ENCODE data around the gene ELP5.

The ELP5 gene

GRCh38 chr17:7215652-7216180 lies 36.3 kb upstream of the ELP5 start:
- peaks cover 9% of the 10 kb centered on the region for H3K27me3 Mint-ChIP-seq
- DNase-seq (ENCODE audit: low spot score in 2 of 2): no peak
- H3K4me3 Mint-ChIP-seq: peak overlapping the region; percentile 21
- peak overlapping the region; percentile 90 for H3K27ac Mint-ChIP-seq
- H3K4me1 Mint-ChIP-seq: peaks cover 42% of the 10 kb centered on the region
- H3K36me3 Mint-ChIP-seq: no peaks in the 10 kb centered on the region
- no peak for ATAC-seq (ENCODE audit: low read depth)
- H3K9me3 Mint-ChIP-seq: no peaks in the 10 kb centered on the region

- Mint-ChIP-seq H3K36me3 (no peaks in the 10 kb centered on the region), H3K4me3 (peak overlapping the region; percentile 21), H3K27me3 (peaks cover 9% of the 10 kb centered on the region), H3K27ac (peak overlapping the region; percentile 90), H3K4me1 (peaks cover 48% of the 10 kb centered on the region), H3K9me3 (no peaks in the 10 kb centered on the region)
- no peak for ATAC-seq (ENCODE audit: low read depth)
- no peak for DNase-seq (ENCODE audit: low spot score in 2 of 2)
Observed at GRCh38 chr17:7216242-7217112, 35.5 kb upstream of the ELP5 start.

- Mint-ChIP-seq H3K9me3 (no peaks in the 10 kb centered on the region), H3K4me3 (peak overlapping the region; percentile 47), H3K4me1 (peaks cover 50% of the 10 kb centered on the region), H3K27me3 (peaks cover 6% of the 10 kb centered on the region), H3K27ac (no peak overlapping the region), H3K36me3 (no peaks in the 10 kb centered on the region)
- ATAC-seq (ENCODE audit: low read depth) (no peak), DNase-seq (ENCODE audit: low spot score in 2 of 2) (no peak)
Observed at GRCh38 chr17:7217113-7217987, 34.7 kb upstream of the ELP5 start.

- H3K36me3 Mint-ChIP-seq: no peaks in the 10 kb centered on the region
- peak overlapping the region; percentile 46 for H3K4me3 Mint-ChIP-seq
- H3K4me1 Mint-ChIP-seq: peaks cover 50% of the 10 kb centered on the region
Observed at GRCh38 chr17:7218166-7218565, 33.8 kb upstream of the ELP5 start.

GRCh38 chr17:7218758-7219157 lies 33.3 kb upstream of the ELP5 start:
- ATAC-seq (ENCODE audit: low read depth): no peak
- Mint-ChIP-seq H3K27me3 (peaks cover 4% of the 10 kb centered on the region), H3K4me3 (peak overlapping the region; percentile 57), H3K27ac (no peak overlapping the region), H3K36me3 (peaks cover 5% of the 10 kb centered on the region), H3K9me3 (no peaks in the 10 kb centered on the region), H3K4me1 (peaks cover 44% of the 10 kb centered on the region)
- DNase-seq (ENCODE audit: low spot score in 2 of 2): no peak

More at GRCh38 chr17:7218166-7218565, 33.8 kb upstream of the ELP5 start:
- Mint-ChIP-seq H3K9me3 (no peaks in the 10 kb centered on the region), H3K27ac (no peak overlapping the region), H3K27me3 (peaks cover 6% of the 10 kb centered on the region)
- ATAC-seq (ENCODE audit: low read depth): no peak
- DNase-seq (ENCODE audit: low spot score in 2 of 2): no peak

- peak overlapping the region; percentile 95 for H3K4me3 Mint-ChIP-seq
- DNase-seq (ENCODE audit: low spot score in 2 of 2) (no peak), ATAC-seq (ENCODE audit: low read depth) (no peak)
- H3K4me1 Mint-ChIP-seq: peaks cover 39% of the 10 kb centered on the region
- peak overlapping the region; percentile 86 for H3K27ac Mint-ChIP-seq
- H3K27me3 Mint-ChIP-seq: peaks cover 4% of the 10 kb centered on the region
- peaks cover 9% of the 10 kb centered on the region for H3K36me3 Mint-ChIP-seq
- no peaks in the 10 kb centered on the region for H3K9me3 Mint-ChIP-seq
Observed at GRCh38 chr17:7219229-7219811, 32.7 kb upstream of the ELP5 start.

GRCh38 chr17:7219812-7220592 lies 32.0 kb upstream of the ELP5 start, which contains the start of the genes ACADVL and DLG4:
ACADVL (plus strand) TSS chr17:7219938; CDS start chr17:7219985, 47 bp downstream.
DLG4 (minus strand) TSS chr17:7219836.
- H3K27me3 Mint-ChIP-seq: peaks cover 4% of the 10 kb centered on the region
- peaks cover 33% of the 10 kb centered on the region for H3K4me1 Mint-ChIP-seq
- peaks cover 9% of the 10 kb centered on the region for H3K36me3 Mint-ChIP-seq
- peak within 1 kb of the TSS; percentile 95 for H3K4me3 Mint-ChIP-seq
- H3K27ac Mint-ChIP-seq: peak within 1 kb of the TSS; percentile 86
- ATAC-seq (ENCODE audit: low read depth) (peak; percentile 69), DNase-seq (ENCODE audit: low spot score in 2 of 2) (peak; percentile 40 to 69)
- no peaks in the 10 kb centered on the region for H3K9me3 Mint-ChIP-seq

GRCh38 chr17:7220593-7221277 lies 31.3 kb upstream of the ELP5 start:
- H3K27me3 Mint-ChIP-seq: peaks cover 4% of the 10 kb centered on the region
- peak overlapping the region; percentile 86 for H3K27ac Mint-ChIP-seq
- peaks cover 9% of the 10 kb centered on the region for H3K36me3 Mint-ChIP-seq
- ATAC-seq (ENCODE audit: low read depth) (peak; percentile 68), DNase-seq (ENCODE audit: low spot score in 2 of 2) (peak in 1 of 2 donors; percentile 38)
- H3K4me1 Mint-ChIP-seq: peaks cover 30% of the 10 kb centered on the region
- peak overlapping the region; percentile 95 for H3K4me3 Mint-ChIP-seq
- H3K9me3 Mint-ChIP-seq: no peaks in the 10 kb centered on the region

GRCh38 chr17:7221278-7222092 lies 30.5 kb upstream of the ELP5 start:
- ATAC-seq (ENCODE audit: low read depth) (no peak), DNase-seq (ENCODE audit: low spot score in 2 of 2) (no peak)
- Mint-ChIP-seq H3K27ac (peak overlapping the region; percentile 86), H3K36me3 (peaks cover 12% of the 10 kb centered on the region), H3K4me1 (peaks cover 23% of the 10 kb centered on the region), H3K27me3 (no peaks in the 10 kb centered on the region), H3K4me3 (peak overlapping the region; percentile 95), H3K9me3 (no peaks in the 10 kb centered on the region)

- H3K36me3 Mint-ChIP-seq: peaks cover 14% of the 10 kb centered on the region
- no peak for DNase-seq (ENCODE audit: low spot score in 2 of 2)
- H3K9me3 Mint-ChIP-seq: no peaks in the 10 kb centered on the region
- H3K27me3 Mint-ChIP-seq: no peaks in the 10 kb centered on the region
- peaks cover 20% of the 10 kb centered on the region for H3K4me1 Mint-ChIP-seq
- no peak for ATAC-seq (ENCODE audit: low read depth)
- H3K27ac Mint-ChIP-seq: peak overlapping the region; percentile 29
- no peak overlapping the region for H3K4me3 Mint-ChIP-seq
Observed at GRCh38 chr17:7222093-7222971, 29.7 kb upstream of the ELP5 start.

- Mint-ChIP-seq H3K27ac (no peak overlapping the region), H3K9me3 (no peaks in the 10 kb centered on the region), H3K36me3 (peaks cover 16% of the 10 kb centered on the region), H3K4me3 (no peak overlapping the region), H3K27me3 (no peaks in the 10 kb centered on the region), H3K4me1 (peaks cover 16% of the 10 kb centered on the region)
- DNase-seq (ENCODE audit: low spot score in 2 of 2) (no peak), ATAC-seq (ENCODE audit: low read depth) (no peak)
Observed at GRCh38 chr17:7222972-7223292, 29.1 kb upstream of the ELP5 start.
